H54 (cell line): ENCODE measurements around the gene XPC.

Experiments used
- DNase-seq: peaks from one replicate; pipeline ENCODE4 v3.0.0; 2011; ENCODE audit warnings: low spot score, mixed read lengths; ENCODE audit not compliant: insufficient read length
- FAIRE-seq: peaks from 3 replicates; lab custom pipeline; 2011; peaks lifted over from hg19 to GRCh38; lab: Jason Lieb, UNC
- POLR2A ChIP-seq: IDR thresholded peaks from 2 replicates; pipeline ENCODE4 v1.6.1; 2011; ENCODE audit warnings: low read depth, mild to moderate bottlenecking, low read length

XPC gene

GRCh38 chr3:14143271-14144225 lies 34.9 kb downstream of the XPC start:
- peak; percentile 49 for DNase-seq
- no peak for FAIRE-seq
- TF ChIP-seq POLR2A: no peak

- no peak for TF ChIP-seq POLR2A
- FAIRE-seq (no peak), DNase-seq (no peak)
Observed at GRCh38 chr3:14142567-14143270, 35.7 kb downstream of the XPC start.

GRCh38 chr3:14141602-14142341 lies 36.6 kb downstream of the XPC start:
- DNase-seq (no peak), FAIRE-seq (no peak)
- TF ChIP-seq POLR2A: no peak

- TF ChIP-seq POLR2A: no peak
- FAIRE-seq (no peak), DNase-seq (no peak)
Observed at GRCh38 chr3:14141144-14141543, 37.3 kb downstream of the XPC start.

GRCh38 chr3:14140668-14141067 lies 37.7 kb downstream of the XPC start:
- no peak for TF ChIP-seq POLR2A
- DNase-seq (no peak), FAIRE-seq (no peak)

GRCh38 chr3:14139771-14140170 lies 38.6 kb downstream of the XPC start:
- DNase-seq (no peak), FAIRE-seq (no peak)
- TF ChIP-seq POLR2A: no peak

GRCh38 chr3:14138878-14139655 lies 39.3 kb downstream of the XPC start:
- DNase-seq (no peak), FAIRE-seq (no peak)
- no peak for TF ChIP-seq POLR2A

- no peak for FAIRE-seq
Observed at GRCh38 chr3:14138109-14138877, 40.1 kb downstream of the XPC start.

GRCh38 chr3:14137445-14137844 lies 41.0 kb downstream of the XPC start:
- TF ChIP-seq POLR2A: no peak
- FAIRE-seq: no peak
- no peak for DNase-seq

More at GRCh38 chr3:14138109-14138877, 40.1 kb downstream of the XPC start:
- DNase-seq: no peak
- no peak for TF ChIP-seq POLR2A

- no peak for TF ChIP-seq POLR2A
- FAIRE-seq (no peak), DNase-seq (peak; percentile 50)
Observed at GRCh38 chr3:14137004-14137403, 41.4 kb downstream of the XPC start.

- TF ChIP-seq POLR2A: no peak
- FAIRE-seq (no peak), DNase-seq (no peak)
Observed at GRCh38 chr3:14135581-14135980, 42.8 kb downstream of the XPC start.

GRCh38 chr3:14134291-14134690 lies 44.1 kb downstream of the XPC start:
- TF ChIP-seq POLR2A: no peak
- FAIRE-seq (no peak), DNase-seq (no peak)
